Measurements from ENCODE around the gene SRSF6.
"Not testable (repeated sequence)": the region's sequence is repeated elsewhere in the genome, so short reads cannot be mapped to it uniquely, and the experiment has no call there.

Gene SRSF6

GRCh38 chr20:43477193-43477592 lies 19.5 kb downstream of the SRSF6 start:
- no peak for DNase-seq (ENCODE audit: low read depth)

GRCh38 chr20:43477619-43478018 lies 19.9 kb downstream of the SRSF6 start:
- DNase-seq (ENCODE audit: low read depth) = no peak

- no peak for DNase-seq (ENCODE audit: low read depth)
Observed at GRCh38 chr20:43490038-43490437, 32.3 kb downstream of the SRSF6 start.

- no peak for DNase-seq (ENCODE audit: low read depth)
Observed at GRCh38 chr20:43492101-43492500, 34.4 kb downstream of the SRSF6 start.

DNA sequence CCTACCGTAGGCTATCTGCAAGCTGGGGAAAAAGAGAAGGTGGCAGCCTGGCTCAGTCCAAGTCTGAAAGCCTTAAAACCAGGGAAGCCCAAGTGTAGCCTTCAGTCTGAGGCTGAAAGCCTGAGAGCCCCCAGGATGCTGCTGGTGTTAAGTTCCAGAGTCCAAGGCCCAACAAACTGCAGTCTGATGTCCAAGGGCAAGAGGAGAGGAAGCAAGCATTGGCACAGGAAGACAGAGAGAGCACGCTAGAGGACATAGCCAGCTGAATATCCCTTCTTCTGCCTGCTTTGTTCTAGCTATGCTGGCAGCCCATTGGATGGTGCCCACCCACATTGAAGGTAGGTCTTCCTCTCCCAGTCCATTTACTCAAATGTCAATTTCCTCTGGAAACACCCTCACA lies 37.7 kb downstream of the SRSF6 start:
- no peak for DNase-seq (ENCODE audit: low read depth)

- DNase-seq (ENCODE audit: low read depth) = not testable (repeated sequence)
Observed at GRCh38 chr20:43502021-43502420, 44.3 kb downstream of the SRSF6 start.

DNA sequence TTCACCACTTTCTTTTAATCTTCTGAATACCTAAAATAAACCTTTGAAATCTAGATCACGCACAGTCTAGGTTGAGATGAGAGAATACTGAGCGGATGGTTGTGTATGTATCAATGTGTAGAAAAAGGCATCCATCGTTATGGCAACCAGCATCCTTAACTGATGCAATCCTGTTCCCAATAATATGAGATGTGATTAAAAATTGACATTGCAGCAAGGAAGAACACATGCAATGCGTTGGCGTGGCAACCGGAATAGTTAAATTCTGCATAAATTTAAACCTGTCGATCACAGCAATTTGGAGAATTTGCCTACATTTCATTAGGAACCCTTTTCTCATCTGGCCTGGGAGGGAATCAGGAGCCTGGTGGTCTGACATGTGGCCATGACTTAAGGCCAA lies 48.5 kb downstream of the SRSF6 start:
- no peak for DNase-seq (ENCODE audit: low read depth)

GRCh38 chr20:43507150-43508080 lies 49.7 kb downstream of the SRSF6 start, which contains the start of gene L3MBTL1:
L3MBTL1 (plus strand) TSS chr20:43507697; CDS start chr20:43513504, 5,807 bp downstream.
- DNase-seq (ENCODE audit: low read depth) = no peak

GRCh38 chr20:43508106-43508505 lies 50.4 kb downstream of the SRSF6 start:
- DNase-seq (ENCODE audit: low read depth) = no peak

DNA sequence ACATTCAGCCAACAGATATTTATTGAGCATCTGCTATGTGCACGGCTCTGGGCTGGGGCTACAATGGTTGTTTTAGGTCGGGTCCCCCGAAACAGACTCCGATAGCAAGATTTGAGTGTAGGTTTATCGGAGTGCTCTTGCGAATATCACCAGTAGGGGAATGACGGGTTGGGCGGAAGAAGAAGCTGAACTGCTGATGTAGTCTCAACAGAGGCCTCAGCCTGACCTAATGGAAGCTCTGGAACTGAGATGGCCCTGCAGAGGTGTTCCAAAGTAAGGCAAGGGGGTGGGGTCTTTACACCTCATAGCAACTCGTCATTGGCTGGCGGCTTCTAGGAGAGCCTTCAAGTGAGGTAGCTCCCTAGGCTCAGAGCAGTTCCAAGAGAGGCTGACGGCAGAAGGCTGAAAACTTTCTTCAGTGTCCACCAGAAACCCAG lies 50.9 kb downstream of the SRSF6 start:
- no peak for DNase-seq (ENCODE audit: low read depth)

DNA sequence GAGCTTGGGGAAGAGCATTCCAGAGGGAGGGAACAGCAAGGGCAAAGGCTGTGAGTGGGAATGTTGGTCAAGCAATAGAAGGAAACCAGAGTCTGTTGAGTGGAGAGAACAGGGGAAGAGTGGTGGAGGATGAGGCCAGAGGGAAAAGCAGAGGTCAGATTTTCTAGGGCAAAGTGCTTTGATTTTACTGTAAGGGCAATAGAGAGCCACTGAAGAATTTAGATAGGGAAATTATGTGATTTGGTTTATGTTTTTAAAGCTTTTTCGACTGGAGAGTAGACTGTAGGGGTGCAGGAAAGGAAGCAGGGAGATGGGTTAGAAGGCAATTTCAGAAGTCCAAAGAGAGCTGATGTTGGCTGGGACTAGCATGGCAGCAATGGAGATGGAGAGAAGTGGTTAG lies 54.2 kb downstream of the SRSF6 start:
- no peak for DNase-seq (ENCODE audit: low read depth)

DNA sequence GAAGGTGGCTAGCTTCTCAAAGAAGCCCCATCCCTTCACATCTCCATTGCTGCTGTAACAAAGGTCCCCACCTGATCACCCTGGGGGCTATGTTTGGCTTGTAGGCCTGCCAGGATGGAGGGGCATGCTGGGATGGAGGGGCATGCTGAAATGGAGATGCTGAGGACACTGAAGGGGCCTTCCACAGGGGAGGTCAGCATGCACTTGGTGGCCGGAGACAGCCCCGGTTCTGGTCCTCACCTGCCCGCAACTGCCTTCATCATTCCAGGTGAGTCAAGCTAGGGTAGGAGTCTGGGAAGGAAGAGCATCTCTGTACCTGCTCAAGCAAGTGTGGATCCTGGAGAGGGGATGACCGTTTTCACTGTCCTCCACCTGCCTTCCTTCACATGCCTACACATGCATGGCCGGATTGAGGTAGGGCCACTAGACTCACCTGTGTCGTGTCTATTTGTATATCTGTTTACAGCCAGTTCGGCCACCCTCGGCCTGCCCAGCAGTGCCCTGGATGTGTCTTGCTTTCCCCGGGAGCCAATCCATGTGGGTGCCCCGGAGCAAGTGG lies 55.8 kb downstream of the SRSF6 start:
- DNase-seq (ENCODE audit: low read depth) = no peak
